NCI-H226 (cell line): ENCODE data around the gene STAT4.

Experiments
- DNase-seq: peaks from one replicate; pipeline ENCODE4 v3.0.0-alpha.2; 2015

Gene STAT4

GRCh38 chr2:191150600-191151330, at the start of gene STAT4:
Gene STAT4 (minus strand): TSS chr2:191150994. CDS start chr2:191148203, 2,791 bp downstream.
- peak; percentile 36 for DNase-seq

DNA sequence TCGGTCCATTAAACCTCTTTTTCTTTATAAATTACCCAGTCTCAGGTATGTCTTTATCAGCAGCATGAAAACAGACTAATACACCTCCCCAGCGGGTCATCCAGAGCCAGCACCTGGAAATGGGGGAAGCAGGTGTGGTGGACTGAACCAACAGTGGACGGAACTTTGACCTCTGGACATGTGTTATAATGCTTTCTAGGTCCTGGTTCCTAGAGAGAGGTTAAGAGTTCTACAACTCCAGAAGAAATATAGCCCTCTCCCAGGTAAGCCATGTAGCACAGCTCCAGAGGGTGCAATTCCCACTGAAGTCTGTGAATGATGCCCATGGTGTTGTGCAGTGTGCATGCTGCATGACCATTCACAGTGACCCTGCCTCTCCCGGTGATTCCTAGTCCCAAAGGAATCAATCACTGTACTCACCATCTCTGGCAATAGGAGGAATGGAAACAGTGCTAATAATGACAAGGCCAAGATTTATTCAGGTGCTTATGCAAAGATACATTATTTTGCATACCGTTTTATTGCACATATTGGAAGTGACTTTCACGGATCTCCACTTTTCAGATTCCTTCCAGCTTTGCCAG, 49.2 kb upstream of the STAT4 start:
- DNase-seq: no peak

DNA sequence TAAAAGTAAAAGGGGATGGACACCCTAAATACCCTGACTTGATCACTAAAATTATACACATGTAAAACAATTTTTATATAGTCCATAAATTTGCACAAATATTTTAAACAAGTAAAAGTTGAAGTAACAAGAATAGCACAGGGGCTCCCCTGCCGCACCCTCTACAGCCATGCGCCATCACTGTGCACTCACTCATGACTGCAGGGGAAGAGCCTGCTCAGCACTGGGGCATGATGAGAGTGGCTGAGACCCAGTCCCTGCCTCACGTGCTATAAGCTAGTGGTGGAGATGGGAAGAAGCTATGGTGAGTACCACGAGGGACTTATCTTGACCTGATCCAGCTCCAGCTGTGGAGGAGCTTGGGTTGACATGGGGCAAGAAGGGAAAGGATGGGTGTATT, 47.5 kb upstream of the STAT4 start:
- no peak for DNase-seq

DNA sequence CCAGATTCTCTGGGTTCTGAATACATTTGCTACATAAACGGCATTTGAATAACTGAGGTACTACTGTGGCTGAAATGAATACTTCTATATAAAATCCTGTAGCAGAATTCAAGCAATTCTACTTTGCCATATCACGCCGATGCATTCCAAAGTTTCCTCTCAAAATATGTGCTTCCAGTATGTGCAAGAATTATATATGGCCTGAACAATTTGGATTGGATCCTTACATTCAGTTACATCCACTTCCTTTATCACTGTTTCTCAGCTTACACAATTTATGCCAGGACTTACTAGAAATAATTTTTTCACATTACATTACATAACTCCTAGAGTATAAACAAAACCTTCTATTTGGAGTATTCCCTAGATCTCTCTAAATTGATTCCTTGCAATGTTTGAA, 46.3 kb upstream of the STAT4 start:
- DNase-seq: no peak

DNA sequence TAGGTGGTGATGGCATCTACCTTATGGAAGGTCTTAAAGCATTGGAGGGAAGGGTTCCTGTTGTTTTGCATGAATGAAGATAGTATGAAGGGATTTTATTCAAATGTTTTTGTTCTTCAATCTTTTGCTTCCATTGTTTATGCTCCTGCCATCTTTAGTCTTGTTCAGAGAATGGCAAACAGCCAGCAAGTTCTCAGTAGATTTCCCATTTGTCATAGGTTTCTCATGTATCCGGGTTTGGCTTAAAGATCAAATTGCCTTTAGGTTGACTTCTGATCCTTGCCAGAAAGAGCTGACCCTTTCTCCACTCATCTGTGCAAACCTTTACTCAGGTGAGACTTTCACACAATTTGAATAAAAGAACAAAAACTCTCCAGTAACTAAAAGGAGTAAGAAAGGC, 44.2 kb upstream of the STAT4 start:
- DNase-seq: no peak

DNA sequence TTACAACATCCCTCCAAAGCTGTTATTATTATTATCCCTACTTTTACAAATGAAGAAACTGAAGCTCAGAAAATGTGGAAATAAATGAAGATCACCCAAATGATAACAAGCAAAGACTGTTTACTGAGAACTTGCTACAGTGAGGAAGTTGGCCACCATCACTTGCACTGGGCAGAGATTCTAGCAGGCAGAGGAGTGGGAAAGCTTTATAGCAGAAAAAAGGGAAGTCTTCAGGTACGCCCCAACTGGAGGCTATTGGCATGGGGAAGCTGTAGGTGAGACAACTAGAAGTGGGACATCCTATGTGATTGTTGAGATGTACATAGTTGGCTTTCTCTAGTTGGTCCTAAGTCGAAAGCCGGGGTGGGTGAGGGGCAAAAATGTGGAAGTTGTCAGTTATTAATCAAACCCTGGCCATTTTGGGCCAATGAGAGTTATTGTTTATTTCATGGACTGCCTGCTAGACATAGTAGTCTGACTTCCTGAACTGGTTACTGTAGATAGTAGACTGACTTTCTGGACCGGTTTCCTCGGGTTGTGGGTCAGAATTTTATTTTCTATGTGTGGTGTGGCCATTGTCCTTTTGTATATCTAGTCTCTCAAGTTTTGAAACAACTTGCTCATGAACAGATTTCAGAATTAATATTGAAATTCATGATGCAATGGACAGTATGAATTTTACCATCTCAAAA, 40.2 kb upstream of the STAT4 start:
- no peak for DNase-seq

DNA sequence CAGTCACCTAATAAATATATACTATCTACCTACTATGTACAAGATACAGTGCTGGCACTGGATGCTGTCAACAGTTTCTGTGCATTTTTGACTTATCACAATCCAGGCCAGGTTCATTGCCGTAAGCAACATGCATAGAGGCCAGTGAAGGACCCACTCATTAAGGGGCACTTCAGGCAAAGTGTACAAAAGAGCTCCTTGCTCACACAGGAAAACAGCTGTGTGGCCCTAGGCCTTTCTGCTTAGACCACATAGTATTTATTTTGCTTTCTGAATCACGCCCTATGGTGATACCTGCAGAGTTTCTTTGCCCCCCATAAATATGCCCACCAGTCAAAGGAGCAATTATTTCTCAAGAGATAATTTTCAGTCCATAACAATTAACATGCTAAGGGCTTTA, 39.6 kb upstream of the STAT4 start:
- DNase-seq: no peak

- DNase-seq: no peak
These were observed 38.4 kb upstream of the STAT4 start for GRCh38 chr2:191189112-191189635.

DNA sequence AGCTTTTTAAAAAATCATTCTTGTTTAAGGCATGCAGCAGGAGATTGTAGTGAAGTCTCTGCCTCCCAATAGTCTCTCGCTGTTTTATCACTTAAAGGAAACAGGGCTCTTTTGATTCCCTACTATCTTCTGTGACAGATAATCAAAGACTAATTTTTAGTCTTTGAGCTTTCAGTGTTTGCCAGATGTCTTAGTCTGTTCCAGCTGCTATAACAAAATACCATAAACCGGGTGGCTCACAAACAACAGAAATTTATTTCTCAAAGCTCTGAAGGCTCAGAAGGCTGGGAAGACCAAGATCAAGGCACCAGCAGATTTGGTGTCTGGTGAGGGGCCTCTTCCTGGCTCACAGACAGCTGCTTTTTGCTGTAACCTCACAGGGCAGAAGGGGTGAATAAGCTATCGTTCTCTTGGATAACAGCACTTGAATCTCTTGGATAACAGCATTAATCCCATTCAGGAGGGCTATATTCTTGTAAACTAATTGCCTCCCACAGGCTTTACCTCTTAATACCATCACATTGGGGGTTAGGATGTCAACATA, 37.8 kb upstream of the STAT4 start:
- no peak for DNase-seq

- DNase-seq: no peak
These were observed 36.5 kb upstream of the STAT4 start for GRCh38 chr2:191187105-191187829.

DNA sequence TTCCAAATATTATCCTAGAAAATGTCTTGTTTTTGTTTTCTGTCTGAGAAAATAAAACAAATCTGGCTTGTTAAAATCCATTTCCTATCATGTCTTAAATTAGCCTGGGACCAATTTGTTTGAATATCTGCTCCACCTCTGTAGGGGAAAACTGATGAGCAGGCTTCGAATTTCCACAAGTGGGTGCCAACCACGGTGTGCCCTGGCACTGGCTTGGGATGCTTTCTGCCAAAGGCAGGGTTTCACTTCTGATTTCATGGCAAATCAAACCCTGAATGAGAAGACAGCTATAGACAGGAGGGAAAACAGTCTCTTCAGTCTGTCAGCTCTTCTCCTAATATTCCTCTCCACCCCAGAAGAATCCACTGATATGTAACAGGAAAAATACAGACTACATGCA, 33.7 kb upstream of the STAT4 start:
- DNase-seq: no peak

DNA sequence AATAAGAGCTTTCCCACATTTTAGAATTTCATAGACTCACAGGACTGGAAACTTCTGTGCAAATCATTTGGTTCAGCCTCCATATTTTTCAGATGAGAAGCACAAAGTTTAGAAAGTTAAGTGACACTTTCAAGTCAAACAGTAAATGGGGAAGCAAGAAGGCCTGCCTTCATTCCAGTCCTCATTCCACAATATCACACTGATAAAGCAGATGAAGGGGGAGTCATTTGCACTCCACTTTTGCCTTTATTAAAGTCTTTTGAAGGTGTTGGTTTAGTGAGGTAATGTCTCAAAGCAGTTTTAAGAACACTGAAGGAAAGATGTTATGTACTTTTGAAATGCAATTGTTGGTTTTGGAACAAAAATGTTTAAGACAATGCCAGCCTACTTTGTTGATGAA, 32.7 kb upstream of the STAT4 start:
- DNase-seq: no peak

DNA sequence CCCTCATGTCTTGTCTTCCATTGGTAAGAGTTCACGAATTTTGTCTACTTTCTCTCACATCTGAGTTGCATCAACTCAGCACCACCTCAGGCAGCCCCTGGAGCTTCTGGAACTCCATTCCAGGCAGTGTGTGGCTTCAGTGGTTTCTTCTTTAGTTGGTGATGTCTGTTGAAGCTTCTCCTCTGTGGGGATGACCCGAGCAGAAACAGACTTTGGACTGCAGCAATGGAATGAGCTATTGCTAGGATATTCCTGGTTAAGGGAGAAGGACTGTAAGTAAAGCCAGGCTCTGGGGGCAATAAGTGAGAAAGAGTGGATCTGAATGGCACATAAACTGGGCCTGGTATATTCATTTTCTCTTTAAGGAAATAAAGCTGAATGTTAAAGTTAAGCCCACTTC, 32.3 kb upstream of the STAT4 start:
- DNase-seq: no peak

DNA sequence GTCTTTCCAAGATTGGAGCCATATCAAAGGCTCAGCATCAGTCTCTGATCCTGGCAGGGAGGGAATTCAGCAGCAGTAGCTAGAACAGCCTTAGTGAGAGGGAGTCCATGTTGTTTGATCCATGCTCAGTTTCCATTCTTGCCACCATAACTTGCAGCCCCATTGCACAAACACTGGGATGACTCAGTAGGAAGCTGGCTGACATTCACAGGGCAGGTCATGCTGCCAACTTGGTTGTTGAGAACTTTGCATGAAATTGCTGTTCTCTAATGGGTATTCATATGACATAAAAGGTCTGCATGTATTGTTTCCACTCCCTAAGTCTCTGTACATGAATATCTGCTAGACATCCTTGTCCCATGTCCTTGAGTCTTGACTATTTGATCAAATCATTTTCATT, 29.9 kb upstream of the STAT4 start:
- no peak for DNase-seq

GRCh38 chr2:191180276-191180675, 29.5 kb upstream of the STAT4 start:
- DNase-seq: no peak

GRCh38 chr2:191178806-191179514, 28.2 kb upstream of the STAT4 start:
- DNase-seq: peak; percentile 93

GRCh38 chr2:191177751-191178736, 27.2 kb upstream of the STAT4 start:
- DNase-seq: no peak

GRCh38 chr2:191176801-191177438, 26.1 kb upstream of the STAT4 start:
- no peak for DNase-seq

DNA sequence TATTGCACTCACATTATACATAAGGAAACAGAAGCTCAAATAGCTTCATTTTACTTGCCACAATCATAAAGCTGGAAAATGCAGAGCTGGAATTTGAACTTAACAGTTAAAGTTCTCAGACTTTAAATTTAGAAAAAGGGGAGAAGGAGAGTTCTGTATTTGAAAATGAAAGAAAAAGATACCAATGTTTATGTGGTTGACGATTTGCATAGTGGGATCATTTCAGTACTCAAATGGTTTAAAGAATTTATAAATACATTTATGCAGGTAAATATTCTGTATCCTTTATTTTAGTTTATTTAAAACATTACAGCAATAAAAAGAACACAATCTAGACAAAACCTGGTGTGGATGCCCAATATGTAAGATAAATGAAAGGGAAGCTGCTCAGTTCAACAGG, 25.5 kb upstream of the STAT4 start:
- no peak for DNase-seq

DNA sequence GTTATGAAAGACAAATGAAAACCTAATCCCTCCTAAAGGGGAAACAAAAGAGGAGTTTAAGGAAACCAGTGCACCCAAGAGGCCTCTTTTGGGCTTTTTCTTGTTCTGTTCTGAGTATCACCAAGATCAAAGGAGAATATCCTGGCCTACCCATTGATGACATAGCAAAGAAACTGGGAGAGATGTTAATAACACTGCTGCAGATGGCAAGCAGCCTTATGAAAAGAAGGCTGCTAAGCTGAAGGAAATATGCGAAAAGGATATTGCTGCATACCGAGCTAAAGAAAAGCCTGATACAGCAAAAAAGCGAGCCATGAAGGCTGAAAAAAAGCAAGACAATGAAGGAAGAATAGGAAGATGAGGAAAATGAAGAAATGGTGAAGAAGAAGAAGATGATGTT, 23.6 kb upstream of the STAT4 start:
- no peak for DNase-seq

DNA sequence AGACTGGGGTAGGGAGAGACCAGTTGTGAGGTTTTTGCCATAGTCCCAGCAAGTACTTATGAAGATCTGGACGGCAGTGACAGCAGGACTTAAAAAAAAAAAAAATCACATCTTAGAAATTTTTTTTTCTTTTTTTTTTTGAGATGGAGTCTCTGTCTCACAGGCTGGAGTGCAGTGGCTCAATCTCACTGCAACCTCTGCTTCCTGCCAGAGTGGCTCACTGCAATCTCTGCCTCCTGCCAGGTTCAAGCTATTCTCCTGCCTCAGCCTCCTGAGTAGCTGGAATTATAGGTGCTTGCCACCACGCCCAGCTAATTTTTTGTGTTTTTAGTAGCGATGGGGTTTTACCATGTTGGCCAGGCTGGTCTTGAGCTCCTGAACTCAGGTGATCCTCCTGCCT, 22.4 kb upstream of the STAT4 start:
- no peak for DNase-seq
